Measurements from ENCODE around the gene TMEM130.

Gene TMEM130, protein sequence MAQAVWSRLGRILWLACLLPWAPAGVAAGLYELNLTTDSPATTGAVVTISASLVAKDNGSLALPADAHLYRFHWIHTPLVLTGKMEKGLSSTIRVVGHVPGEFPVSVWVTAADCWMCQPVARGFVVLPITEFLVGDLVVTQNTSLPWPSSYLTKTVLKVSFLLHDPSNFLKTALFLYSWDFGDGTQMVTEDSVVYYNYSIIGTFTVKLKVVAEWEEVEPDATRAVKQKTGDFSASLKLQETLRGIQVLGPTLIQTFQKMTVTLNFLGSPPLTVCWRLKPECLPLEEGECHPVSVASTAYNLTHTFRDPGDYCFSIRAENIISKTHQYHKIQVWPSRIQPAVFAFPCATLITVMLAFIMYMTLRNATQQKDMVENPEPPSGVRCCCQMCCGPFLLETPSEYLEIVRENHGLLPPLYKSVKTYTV

DNA sequence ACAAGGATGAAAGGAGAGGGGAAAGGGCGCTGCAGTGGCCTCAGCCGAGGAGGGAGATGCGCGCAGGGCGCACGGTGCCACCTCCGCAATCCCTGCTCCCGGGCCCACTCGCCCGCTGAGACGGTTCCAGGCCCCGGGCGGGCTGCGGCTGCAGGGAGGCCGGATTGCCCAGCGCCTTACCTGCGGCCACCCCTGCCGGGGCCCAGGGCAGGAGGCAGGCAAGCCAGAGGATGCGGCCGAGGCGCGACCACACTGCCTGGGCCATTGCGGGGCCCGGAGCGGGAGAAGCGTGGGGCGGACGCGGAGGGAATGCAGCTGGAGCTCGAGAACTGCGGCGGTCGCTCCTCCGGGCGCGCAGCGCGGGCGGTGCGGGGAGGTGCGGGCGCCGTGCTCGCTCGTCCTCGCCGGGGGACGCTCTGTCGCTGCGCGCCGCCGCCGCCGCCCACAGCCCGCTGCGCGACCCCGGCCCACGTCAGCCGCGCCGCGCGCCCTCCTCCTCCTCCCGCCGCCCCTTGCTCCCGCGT lies at the start of gene TMEM130:
Gene TMEM130 (minus strand): TSS at position 418 of the 524 bp plus-strand sequence. CDS start 153 bp downstream, at position 265.
- DNase-seq: no peak

DNA sequence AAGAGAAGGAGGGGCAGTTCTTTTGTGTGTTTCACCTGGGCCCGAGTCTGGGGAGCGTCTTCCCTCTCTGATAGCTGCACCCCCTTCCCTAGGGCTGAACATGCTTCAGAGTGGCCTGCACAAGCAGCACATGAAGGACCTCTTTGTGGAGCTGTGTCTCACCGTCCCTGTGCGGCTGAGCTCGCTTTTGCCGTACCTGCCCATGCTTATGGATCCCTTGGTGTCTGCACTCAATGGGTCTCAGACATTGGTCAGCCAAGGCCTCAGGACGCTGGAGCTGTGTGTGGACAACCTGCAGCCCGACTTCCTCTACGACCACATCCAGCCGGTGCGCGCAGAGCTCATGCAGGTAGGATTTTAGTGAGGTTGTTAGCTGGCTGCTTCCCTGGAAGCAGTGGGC lies 47.5 kb upstream of the TMEM130 start:
- DNase-seq: no peak

GRCh38 chr7:98913612-98914011 lies 43.8 kb upstream of the TMEM130 start:
- DNase-seq: no peak

- DNase-seq: no peak
Observed at GRCh38 chr7:98913026-98913425, 43.2 kb upstream of the TMEM130 start.

- DNase-seq: no peak
Observed at GRCh38 chr7:98911916-98912315, 42.1 kb upstream of the TMEM130 start.

DNA sequence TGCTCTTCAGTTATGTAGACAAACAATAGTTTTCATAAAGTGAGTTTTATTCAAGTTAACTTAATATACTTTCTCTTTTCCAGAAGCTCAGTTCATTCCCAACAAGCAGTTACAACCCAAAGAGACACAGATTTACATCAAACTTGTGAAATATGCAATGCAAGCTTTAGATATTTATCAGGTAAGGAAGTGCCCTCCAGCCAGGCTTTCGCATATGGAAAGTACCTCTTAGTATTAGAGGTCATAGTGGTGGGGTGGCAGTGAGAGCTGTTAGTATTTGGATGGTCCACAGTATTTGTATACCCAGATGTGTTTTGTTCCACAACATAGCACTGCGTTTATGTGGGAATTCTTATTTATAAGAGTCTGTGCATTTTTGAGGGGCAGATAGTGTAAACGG lies 40.6 kb upstream of the TMEM130 start:
- DNase-seq: no peak

DNA sequence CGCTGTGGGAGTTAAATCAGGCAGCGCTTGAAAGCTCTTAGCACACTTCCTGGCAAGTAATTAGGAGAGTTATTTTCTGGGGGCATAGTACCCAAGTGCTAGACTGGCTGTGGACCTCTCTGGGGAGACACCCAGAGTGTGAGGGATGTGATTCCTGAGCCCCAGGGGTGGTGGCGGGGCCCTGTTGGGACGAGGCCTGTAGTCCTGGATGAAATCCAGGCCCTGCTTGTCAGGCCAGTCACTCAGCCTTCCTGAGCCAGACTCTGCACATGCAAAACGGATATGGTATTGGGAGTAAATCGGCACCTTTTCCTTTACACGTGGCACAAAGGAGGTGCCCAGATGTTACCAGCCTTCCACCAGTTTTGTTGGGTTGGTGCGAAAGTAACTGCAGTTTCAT lies 39.7 kb upstream of the TMEM130 start:
- no peak for DNase-seq

DNA sequence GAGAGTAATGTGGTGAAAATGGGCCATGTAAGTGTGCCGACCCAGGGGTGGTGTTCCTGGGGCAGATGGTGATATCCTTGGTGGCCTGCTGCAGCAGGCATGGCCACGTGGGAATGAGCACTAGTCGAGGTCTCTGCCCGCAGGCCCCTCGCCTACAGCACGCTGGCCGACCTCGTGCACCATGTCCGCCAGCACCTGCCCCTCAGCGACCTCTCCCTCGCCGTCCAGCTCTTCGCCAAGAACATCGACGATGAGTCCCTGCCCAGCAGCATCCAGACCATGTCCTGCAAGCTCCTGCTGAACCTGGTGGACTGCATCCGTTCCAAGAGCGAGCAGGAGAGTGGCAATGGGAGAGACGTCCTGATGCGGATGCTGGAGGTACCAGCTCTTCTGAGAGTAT lies 38.8 kb upstream of the TMEM130 start:
- DNase-seq: no peak

GRCh38 chr7:98907570-98907969 lies 37.8 kb upstream of the TMEM130 start:
- no peak for DNase-seq

DNA sequence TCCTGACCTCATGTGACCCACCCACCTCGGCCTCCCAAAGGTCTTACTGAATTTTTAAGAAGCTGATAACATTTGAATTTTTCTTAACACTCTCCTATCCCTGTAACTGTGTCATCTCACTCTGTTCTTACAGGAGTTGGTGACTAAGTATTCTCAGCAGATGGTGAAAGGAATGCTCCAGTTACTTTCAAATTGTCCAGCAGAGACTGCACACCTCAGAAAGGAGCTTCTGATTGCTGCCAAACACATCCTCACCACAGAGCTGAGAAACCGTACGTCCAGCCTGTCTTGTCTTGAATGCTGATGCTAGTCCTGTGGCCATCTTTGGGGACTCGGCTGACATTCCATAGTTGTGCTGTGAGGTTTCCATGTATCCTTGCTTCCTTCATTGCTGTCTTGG lies 33.4 kb upstream of the TMEM130 start:
- no peak for DNase-seq

GRCh38 chr7:98902523-98902922 lies 32.7 kb upstream of the TMEM130 start:
- no peak for DNase-seq

DNA sequence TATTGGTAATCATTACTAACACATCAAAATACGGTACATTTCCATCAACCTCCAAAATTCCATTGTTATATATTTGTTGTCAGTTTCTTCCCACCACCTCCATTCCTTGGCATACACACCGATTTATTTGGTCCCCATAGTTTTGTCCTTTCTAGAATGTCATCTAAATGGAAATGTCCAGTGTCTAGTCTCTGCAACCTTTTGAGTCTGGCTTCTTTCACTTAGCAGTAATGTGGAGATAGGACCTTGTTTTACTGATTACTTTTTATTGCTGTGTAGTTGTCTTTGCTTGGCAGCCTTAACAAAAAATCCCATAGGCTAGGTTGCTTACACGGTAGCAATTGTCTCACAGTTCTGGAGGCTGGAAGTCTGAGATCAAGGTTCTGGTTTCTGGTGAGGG lies 31.0 kb upstream of the TMEM130 start:
- DNase-seq: no peak

GRCh38 chr7:98899816-98900215 lies 30.0 kb upstream of the TMEM130 start:
- no peak for DNase-seq

GRCh38 chr7:98892609-98893008 lies 22.8 kb upstream of the TMEM130 start:
- DNase-seq: no peak

- DNase-seq: no peak
Observed at GRCh38 chr7:98887038-98887437, 17.2 kb upstream of the TMEM130 start.

DNA sequence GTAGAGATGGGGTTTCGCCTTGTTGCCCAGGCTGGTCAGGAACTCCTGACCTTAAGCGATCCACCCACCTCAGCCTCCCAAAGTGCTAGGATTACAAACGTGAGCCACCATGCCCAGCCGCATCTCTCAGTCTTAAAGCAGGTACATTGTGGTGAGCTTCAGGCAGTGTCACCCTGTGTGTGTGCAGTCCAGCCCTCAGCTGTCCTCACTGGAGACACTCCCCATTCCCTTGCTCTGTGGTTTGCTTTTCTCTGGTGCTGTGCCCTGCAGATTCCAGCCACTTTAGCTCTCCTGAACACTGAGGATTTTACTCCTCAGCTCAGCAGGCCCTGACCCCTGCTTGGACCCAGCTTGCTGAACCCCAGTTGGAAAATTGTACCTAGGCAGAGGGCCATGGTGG lies 14.6 kb upstream of the TMEM130 start:
- DNase-seq: no peak

DNA sequence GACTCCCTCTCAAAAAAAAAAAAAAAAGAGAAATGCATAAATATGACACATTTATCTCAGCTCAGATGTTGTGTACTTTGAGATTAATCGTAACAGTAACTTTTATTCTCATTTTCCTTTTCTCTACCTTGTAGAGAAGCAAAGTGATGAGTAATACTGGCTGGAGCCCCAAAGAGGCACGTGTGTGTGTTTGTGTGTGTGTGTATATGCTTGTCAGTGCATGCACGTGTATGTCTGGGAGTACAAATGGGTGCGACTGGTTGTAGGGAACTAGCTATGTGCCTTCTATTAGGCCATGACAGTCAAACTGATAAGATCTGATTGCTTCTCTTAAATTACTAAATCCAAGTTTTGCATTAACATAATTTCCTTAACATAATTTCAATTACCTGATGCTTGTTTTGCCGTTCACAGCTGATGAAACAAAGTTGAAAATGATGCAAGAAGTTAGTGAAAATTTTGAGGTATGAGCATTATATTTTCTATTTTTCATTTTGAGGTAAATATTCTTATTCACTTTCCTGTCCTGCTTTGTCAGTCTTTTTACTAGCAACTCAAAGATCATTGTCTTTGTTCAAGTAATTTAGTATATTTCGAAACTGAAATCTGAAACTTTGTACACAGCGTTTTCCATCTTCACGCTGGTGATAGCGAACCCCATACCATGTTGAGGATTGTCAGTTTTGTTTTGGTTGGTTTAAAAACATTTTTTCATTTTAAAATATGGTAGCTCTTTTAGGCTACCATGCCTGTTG lies 11.9 kb upstream of the TMEM130 start:
- DNase-seq: no peak

DNA sequence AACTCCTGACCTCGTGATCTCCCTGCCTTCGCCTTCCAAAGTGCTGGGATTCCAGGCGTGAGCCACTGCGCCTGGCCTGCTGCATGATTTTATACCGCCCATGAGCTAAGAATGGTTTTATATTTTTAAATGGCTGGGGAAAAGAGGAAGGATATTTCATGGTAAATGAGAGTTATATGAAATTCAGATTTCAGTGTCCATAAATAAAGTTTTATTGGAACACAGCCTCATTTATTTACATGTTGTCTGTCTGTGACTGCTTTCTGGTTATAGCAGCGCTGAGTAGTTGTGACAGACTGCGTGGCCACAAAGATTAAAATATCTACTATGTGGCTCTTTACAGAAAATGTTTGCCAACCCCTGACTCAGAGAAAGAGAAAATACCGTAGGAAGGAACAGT lies 10.7 kb upstream of the TMEM130 start:
- no peak for DNase-seq

DNA sequence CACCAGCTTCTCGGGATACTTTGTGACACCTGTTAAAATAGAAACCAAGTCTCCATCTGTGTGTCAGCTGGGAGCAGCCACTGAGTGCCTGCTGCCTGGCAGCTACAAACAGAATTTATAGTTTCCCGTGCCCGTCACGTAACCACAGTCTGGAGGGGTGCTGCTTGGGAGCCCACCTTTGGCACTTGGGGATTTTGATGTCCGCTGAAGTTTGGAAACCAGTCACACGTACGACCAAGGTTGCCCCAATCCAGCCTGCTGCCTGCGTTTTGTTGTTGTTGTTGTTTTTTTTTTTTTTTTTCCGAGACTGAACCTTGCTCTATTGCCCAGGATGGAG lies 10.1 kb upstream of the TMEM130 start:
- no peak for DNase-seq

DNA sequence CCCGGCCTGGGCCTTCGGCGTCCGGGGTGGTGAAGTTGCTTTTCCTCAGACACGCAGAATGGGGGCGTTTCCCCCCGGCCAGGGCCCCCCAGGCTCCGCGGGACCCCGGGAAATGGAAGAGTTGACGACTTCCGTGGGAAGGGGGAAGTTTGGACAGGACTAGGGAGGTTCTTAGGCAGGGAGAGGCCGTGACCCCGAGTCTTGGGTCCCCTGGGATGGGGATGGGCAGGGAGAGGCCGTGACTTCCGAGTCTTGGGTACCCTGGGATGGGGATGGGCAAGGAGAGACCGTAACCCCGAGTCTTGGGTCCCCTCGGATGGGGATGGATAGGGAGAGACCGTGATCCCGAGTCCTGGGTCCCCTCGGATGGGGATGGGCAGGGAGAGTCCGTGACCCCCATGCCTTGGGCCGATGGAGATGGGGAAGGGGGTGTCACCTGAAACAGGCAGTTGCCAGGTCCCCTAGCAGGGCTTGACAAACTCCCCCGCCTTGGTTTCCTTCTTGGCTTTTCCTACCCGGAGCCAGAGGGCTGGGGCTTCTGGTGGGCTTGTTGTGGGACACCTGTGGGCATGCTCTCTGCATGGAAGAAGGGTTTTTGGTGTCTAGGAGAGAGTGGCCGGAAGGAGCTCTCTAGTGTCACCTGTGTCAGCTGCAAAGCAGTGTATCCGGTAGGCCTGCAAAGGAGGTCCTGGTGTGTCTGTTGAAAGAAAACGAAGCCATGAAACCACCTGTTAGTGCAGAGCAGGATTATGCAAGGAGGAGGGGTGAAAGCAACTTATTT lies 9.6 kb upstream of the TMEM130 start:
- peak; percentile 33 to 42 (median 39) for DNase-seq

- DNase-seq: peak; percentile 54 to 72 (median 66)
Observed at GRCh38 chr7:98878365-98879197, 8.8 kb upstream of the TMEM130 start, which contains the start of gene TRRAP. TRRAP (plus strand) TSS chr7:98878532; CDS start chr7:98881151, 2,619 bp downstream.

DNA sequence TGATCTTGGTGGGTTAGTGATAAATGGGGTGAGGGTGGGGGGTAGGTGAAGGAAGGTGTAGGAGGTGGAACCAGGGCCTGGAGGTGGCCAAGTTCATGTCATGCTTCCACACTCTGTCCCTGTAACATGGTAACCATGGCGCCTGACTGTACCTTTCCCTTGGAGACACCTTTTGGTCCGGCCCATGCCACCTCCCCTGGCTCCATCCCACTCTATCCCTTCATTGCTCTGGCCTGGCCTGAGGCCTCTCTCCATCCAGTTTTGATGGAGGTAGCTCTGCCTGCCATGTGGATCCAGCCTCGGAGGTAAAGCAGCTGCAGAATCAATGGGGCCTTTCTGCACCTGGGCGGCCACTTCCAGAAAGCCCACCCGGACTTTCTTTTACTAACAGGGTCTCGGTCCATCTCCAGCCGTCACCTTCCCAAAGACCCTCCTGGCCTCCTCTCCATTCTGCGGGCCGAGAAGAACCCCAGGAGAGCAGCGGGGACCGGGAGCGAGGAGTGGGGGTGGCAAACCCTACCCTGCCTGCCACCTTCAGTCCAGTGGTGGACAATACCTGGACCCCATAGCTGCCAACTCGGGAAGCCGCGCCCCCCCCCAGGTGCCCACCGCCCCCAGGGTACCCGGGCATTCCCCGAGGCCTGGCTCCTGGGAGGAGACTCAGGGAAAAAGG lies 8.0 kb upstream of the TMEM130 start:
- no peak for DNase-seq
